Measurements from ENCODE around the gene METTL25B. TPM values are rescaled to one million over a fixed set of nuclear protein-coding genes. Genes with fewer than 3 reads are reported as not detected.

The METTL25B gene
- total and polyA plus RNA-seq, 2 of the 13 experiments (the other 11 are each of a cell fraction or from before 2014, with no cell fraction given), result 11.9 to 24.0 TPM

GRCh38 chr1:156689035-156689952, 39.0 kb upstream of the METTL25B start (continued):
- no peak for TF ChIP-seq LRRFIP1 (CRISPR knock-in tag; conservative IDR thresholded peaks at IDR 0.05)
- TF ChIP-seq PTBP1 (IDR thresholded peaks at IDR 0.05; ENCODE audit: low read depth, low read length, poor library complexity, severe bottlenecking), result no peak
- TF ChIP-seq MTF1 (CRISPR knock-in tag; IDR thresholded peaks at IDR 0.05), result no peak
- TF ChIP-seq SMYD3 (CRISPR knock-in tag; IDR thresholded peaks at IDR 0.05), result no peak
- TF ChIP-seq ZNF768 (CRISPR knock-in tag; IDR thresholded peaks at IDR 0.05), result peak; percentile 17; the same call in 1 of the 2 replicates
- peak; percentile 64 for TF ChIP-seq ZNF687 (CRISPR knock-in tag; IDR thresholded peaks at IDR 0.05)
- TF ChIP-seq BCLAF1 (IDR thresholded peaks at IDR 0.05), result no peak
- no peak for TF ChIP-seq DMAP1 (CRISPR knock-in tag; IDR thresholded peaks at IDR 0.05)
- no peak for TF ChIP-seq REL (CRISPR knock-in tag; conservative IDR thresholded peaks at IDR 0.05)
- TF ChIP-seq SOX13 (IDR thresholded peaks at IDR 0.05), result no peak
- peak in 1 of 2 experiments; percentile 28; a peak in 1 of 4 replicates for TF ChIP-seq SOX13 (CRISPR knock-in tag; conservative IDR thresholded peaks at IDR 0.05 in 1 of 2, IDR thresholded peaks at IDR 0.05 in 1 of 2)
- TF ChIP-seq SNAPC4 (CRISPR knock-in tag; IDR thresholded peaks at IDR 0.05), result no peak
- TF ChIP-seq ZNF614 (CRISPR knock-in tag; IDR thresholded peaks at IDR 0.05; ENCODE audit: borderline replicate concordance), result 0 out of 2 replicates have a peak, but pooled peaks have one; percentile 46

Measured in HepG2 (cell line).